ENCODE data around the gene FBXL2.

DNA sequence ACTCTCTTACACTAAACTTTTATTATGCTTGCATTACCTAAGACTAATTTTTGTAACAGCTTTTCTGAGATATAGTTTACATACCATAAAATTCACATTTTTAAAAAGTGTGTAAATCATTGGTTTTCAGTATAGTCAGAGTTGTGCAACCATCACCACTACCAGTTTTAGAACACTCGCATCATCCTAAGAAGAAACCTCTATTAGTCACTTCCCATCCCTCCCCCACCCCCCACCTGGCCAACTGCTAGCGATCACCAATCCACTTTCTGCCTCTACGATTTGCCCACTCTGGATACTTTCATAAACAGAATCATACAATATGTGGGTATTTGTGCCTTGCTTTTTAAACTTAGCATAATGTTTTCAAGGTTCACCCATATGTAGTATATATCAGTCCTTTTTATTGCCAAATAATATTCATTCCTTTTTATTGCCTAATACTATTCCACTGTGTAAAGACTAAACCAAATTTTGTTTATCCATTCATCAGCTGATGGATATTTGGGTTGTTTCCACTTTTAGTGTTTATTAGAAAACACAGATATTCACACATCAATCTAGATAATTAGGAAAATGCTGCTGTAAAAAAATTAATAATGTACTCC, 139.9 kb downstream of the FBXL2 start:
- TF ChIP-seq POLR2A (IDR thresholded peaks at IDR 0.05; ENCODE audit: low read depth, low read length) (no peak), RAD21 (IDR thresholded peaks at IDR 0.05; ENCODE audit: low read length) (no peak), CEBPB (IDR thresholded peaks at IDR 0.05; ENCODE audit: low read depth, low read length) (peak; percentile 80), MXI1 (IDR thresholded peaks at IDR 0.05; ENCODE audit: borderline replicate concordance, low read depth, low read length) (no peak), SMC3 (IDR thresholded peaks at IDR 0.05; ENCODE audit: low read depth, low read length) (no peak), MAFK (IDR thresholded peaks at IDR 0.05; ENCODE audit: low read depth, low read length) (no peak), RCOR1 (IDR thresholded peaks at IDR 0.05; ENCODE audit: insufficient replicate concordance, low read length) (no peak), CHD1 (IDR thresholded peaks at IDR 0.05; ENCODE audit: low read depth, low read length) (no peak), RFX5 (IDR thresholded peaks at IDR 0.05; ENCODE audit: low read depth, low read length) (no peak), MAZ (IDR thresholded peaks at IDR 0.05; ENCODE audit: borderline replicate concordance, low read depth, low read length) (no peak)
- TF ChIP-seq, protein P1, sequence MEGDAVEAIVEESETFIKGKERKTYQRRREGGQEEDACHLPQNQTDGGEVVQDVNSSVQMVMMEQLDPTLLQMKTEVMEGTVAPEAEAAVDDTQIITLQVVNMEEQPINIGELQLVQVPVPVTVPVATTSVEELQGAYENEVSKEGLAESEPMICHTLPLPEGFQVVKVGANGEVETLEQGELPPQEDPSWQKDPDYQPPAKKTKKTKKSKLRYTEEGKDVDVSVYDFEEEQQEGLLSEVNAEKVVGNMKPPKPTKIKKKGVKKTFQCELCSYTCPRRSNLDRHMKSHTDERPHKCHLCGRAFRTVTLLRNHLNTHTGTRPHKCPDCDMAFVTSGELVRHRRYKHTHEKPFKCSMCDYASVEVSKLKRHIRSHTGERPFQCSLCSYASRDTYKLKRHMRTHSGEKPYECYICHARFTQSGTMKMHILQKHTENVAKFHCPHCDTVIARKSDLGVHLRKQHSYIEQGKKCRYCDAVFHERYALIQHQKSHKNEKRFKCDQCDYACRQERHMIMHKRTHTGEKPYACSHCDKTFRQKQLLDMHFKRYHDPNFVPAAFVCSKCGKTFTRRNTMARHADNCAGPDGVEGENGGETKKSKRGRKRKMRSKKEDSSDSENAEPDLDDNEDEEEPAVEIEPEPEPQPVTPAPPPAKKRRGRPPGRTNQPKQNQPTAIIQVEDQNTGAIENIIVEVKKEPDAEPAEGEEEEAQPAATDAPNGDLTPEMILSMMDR (conservative IDR thresholded peaks at IDR 0.05; ENCODE audit: low read depth, low read length) = no peak
- TF ChIP-seq, protein P2, sequence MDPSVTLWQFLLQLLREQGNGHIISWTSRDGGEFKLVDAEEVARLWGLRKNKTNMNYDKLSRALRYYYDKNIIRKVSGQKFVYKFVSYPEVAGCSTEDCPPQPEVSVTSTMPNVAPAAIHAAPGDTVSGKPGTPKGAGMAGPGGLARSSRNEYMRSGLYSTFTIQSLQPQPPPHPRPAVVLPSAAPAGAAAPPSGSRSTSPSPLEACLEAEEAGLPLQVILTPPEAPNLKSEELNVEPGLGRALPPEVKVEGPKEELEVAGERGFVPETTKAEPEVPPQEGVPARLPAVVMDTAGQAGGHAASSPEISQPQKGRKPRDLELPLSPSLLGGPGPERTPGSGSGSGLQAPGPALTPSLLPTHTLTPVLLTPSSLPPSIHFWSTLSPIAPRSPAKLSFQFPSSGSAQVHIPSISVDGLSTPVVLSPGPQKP (IDR thresholded peaks at IDR 0.05; ENCODE audit: borderline replicate concordance, low read depth, low read length) = no peak
- TF ChIP-seq, protein P3, sequence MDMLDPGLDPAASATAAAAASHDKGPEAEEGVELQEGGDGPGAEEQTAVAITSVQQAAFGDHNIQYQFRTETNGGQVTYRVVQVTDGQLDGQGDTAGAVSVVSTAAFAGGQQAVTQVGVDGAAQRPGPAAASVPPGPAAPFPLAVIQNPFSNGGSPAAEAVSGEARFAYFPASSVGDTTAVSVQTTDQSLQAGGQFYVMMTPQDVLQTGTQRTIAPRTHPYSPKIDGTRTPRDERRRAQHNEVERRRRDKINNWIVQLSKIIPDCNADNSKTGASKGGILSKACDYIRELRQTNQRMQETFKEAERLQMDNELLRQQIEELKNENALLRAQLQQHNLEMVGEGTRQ (IDR thresholded peaks at IDR 0.05; ENCODE audit: low read depth, low read length) = no peak
